RWPE2 (cell line): ENCODE measurements around the gene SSH2.

Experiments
- ATAC-seq: fragments of 200-7000 bp; cut with Tn5 transposase; 3 replicates; pipeline ENCODE4 v1.9.1; 2021; ENCODE audit warnings: low read depth
- DNase-seq: peaks from one replicate; pipeline ENCODE4 v3.0.0-alpha.2; 2020; ENCODE audit warnings: low spot score
- H3K27ac ChIP-seq: fragments of 450-650 bp; 2 replicates; pipeline ENCODE4 v1.5.1; 2017; ENCODE audit warnings: mild to moderate bottlenecking; ENCODE audit not compliant: poor library complexity, severe bottlenecking
- H3K27me3 ChIP-seq: fragments of 250-450 bp; sonication (Bioruptor Pico); 2 replicates; pipeline ENCODE4 v1.5.1; 2021; ENCODE audit warnings: mild to moderate bottlenecking, moderate library complexity; ENCODE audit not compliant: insufficient read depth, poor library complexity, severe bottlenecking
- H3K36me3 ChIP-seq: fragments of 250-450 bp; sonication (Bioruptor Pico); 2 replicates; pipeline ENCODE4 v1.5.1; 2020; ENCODE audit warnings: low read depth, mild to moderate bottlenecking, moderate library complexity
- H3K4me1 ChIP-seq: fragments of 250-450 bp; sonication (Bioruptor Pico); 2 replicates; pipeline ENCODE4 v1.5.1; 2021; ENCODE audit warnings: mild to moderate bottlenecking, moderate library complexity; ENCODE audit not compliant: insufficient read depth, poor library complexity, severe bottlenecking
- H3K4me3 ChIP-seq: fragments of 250-450 bp; sonication (Bioruptor Pico); 2 replicates; pipeline ENCODE4 v1.5.1; 2021; ENCODE audit warnings: mild to moderate bottlenecking, moderate library complexity; ENCODE audit not compliant: severe bottlenecking
- H3K9me3 ChIP-seq: fragments of 250-450 bp; sonication (Bioruptor Pico); 2 replicates; pipeline ENCODE4 v1.5.1; 2021; ENCODE audit warnings: mild to moderate bottlenecking, moderate library complexity; ENCODE audit not compliant: severe bottlenecking
- CTCF ChIP-seq: fragments of 450-650 bp; IDR thresholded peaks from one replicate; pipeline ENCODE4 v1.5.1; 2017; ENCODE audit warnings: mild to moderate bottlenecking, moderate library complexity; ENCODE audit not compliant: poor library complexity, severe bottlenecking

Gene SSH2

GRCh38 chr17:29835435-29836351, 94.3 kb downstream of the SSH2 start:
- no peaks in the 10 kb centered on the region for H3K27me3 ChIP-seq
- H3K4me1 ChIP-seq, result peaks cover 3% of the 10 kb centered on the region
- no peak for TF ChIP-seq CTCF
- DNase-seq, result no peak
- no peak overlapping the region for H3K27ac ChIP-seq
- H3K4me3 ChIP-seq, result no peak overlapping the region
- H3K36me3 ChIP-seq, result no peaks in the 10 kb centered on the region
- no peaks in the 10 kb centered on the region for H3K9me3 ChIP-seq
- ATAC-seq, result no peak

- Histone ChIP-seq H3K9me3 (no peaks in the 10 kb centered on the region), H3K4me3 (no peak overlapping the region), H3K36me3 (no peaks in the 10 kb centered on the region), H3K4me1 (peaks cover 3% of the 10 kb centered on the region), H3K27me3 (no peaks in the 10 kb centered on the region), H3K27ac (no peak overlapping the region)
- DNase-seq, result no peak
- no peak for TF ChIP-seq CTCF
- ATAC-seq, result no peak
Measured at GRCh38 chr17:29833801-29834200, 96.2 kb downstream of the SSH2 start.

- H3K36me3 ChIP-seq, result no peaks in the 10 kb centered on the region
- no peak for ATAC-seq
- TF ChIP-seq CTCF, result no peak
Measured at GRCh38 chr17:29828676-29829284, 101.2 kb downstream of the SSH2 start.

GRCh38 chr17:29827179-29827578, 102.8 kb downstream of the SSH2 start:
- TF ChIP-seq CTCF, result no peak
- H3K4me1 ChIP-seq, result no peaks in the 10 kb centered on the region
- ATAC-seq (no peak), DNase-seq (no peak)
- H3K4me3 ChIP-seq, result no peak overlapping the region
- H3K27ac ChIP-seq, result no peak overlapping the region
- no peaks in the 10 kb centered on the region for H3K27me3 ChIP-seq
- no peaks in the 10 kb centered on the region for H3K36me3 ChIP-seq
- H3K9me3 ChIP-seq, result no peaks in the 10 kb centered on the region

More at GRCh38 chr17:29828676-29829284, 101.2 kb downstream of the SSH2 start:
- Histone ChIP-seq H3K9me3 (no peaks in the 10 kb centered on the region), H3K27ac (no peak overlapping the region), H3K27me3 (no peaks in the 10 kb centered on the region), H3K4me3 (no peak overlapping the region), H3K4me1 (no peaks in the 10 kb centered on the region)
- no peak for DNase-seq
